Astrocyte of the spinal cord (primary cell): ENCODE data around the gene SWSAP1.

Source experiments
- DNase-seq: peaks from one replicate; pipeline ENCODE4 v3.0.0; 2011; ENCODE audit warnings: low read depth, low spot score
- H3K4me3 ChIP-seq: 2 replicates; pipeline ENCODE4 v1.5.1; 2011; ENCODE audit warnings: low read depth, mild to moderate bottlenecking, low read length, moderate library complexity
- in situ Hi-C: cut with HindIII; loops from 2 replicates; pipeline ENCODE4 v1.10.0; 2017; ENCODE audit warnings: low sequenced_read_pairs
- TF ChIP-seq, protein P1 (sequence below): IDR thresholded peaks from 2 replicates; pipeline ENCODE4 v1.5.1; 2012; ENCODE audit warnings: low read depth, mild to moderate bottlenecking, low read length, inconsistent platforms

Gene SWSAP1

DNA sequence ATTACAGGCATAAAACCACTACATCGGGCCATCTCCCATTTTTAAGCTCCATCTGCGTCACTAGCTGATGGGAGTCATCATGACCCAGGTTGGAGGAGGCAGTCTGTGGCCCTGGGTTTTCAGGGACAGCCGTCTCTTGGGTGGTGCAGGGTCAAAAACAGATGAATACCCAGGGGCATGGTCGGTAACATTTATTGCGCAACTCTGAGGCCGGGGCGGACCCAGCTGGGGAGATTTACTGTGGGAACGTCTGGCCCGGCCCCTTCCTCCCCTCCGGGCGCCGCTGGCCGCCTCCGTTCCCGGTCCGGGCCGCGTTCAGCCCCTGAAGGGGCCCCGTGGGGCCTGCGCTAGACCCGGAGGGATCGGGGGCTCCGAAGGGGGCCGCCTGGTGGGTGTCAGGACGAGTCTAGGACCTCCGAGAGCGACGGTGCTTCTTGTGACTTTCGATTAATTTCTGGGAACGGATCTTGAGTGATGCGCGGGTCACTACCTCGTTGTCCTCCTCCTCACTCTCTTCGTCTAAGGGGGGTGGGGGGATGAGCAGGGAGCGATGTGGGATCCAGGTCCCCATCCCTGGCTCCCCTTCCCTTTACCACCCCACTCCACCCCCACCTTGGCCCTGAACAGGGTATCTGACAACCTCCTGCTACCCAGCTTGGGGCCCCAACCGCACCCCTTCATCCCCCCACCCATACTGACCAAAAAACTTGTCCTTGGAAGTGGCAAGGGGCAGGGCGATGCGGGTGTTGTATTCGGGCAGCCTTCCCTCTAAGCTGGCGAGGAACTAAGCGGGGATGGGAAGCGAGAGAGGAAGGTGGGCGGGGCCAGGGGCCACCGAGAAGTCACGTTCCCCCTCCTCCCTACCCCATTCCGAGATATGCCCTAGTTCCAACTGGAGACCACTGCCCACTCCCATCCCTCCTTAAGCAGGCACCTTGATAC, 46.2 kb downstream of the SWSAP1 start:
- no peak overlapping the region for H3K4me3 ChIP-seq
- in situ Hi-C loops = no loop called here
- TF ChIP-seq, protein P1, sequence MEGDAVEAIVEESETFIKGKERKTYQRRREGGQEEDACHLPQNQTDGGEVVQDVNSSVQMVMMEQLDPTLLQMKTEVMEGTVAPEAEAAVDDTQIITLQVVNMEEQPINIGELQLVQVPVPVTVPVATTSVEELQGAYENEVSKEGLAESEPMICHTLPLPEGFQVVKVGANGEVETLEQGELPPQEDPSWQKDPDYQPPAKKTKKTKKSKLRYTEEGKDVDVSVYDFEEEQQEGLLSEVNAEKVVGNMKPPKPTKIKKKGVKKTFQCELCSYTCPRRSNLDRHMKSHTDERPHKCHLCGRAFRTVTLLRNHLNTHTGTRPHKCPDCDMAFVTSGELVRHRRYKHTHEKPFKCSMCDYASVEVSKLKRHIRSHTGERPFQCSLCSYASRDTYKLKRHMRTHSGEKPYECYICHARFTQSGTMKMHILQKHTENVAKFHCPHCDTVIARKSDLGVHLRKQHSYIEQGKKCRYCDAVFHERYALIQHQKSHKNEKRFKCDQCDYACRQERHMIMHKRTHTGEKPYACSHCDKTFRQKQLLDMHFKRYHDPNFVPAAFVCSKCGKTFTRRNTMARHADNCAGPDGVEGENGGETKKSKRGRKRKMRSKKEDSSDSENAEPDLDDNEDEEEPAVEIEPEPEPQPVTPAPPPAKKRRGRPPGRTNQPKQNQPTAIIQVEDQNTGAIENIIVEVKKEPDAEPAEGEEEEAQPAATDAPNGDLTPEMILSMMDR = no peak
- DNase-seq = no peak

DNA sequence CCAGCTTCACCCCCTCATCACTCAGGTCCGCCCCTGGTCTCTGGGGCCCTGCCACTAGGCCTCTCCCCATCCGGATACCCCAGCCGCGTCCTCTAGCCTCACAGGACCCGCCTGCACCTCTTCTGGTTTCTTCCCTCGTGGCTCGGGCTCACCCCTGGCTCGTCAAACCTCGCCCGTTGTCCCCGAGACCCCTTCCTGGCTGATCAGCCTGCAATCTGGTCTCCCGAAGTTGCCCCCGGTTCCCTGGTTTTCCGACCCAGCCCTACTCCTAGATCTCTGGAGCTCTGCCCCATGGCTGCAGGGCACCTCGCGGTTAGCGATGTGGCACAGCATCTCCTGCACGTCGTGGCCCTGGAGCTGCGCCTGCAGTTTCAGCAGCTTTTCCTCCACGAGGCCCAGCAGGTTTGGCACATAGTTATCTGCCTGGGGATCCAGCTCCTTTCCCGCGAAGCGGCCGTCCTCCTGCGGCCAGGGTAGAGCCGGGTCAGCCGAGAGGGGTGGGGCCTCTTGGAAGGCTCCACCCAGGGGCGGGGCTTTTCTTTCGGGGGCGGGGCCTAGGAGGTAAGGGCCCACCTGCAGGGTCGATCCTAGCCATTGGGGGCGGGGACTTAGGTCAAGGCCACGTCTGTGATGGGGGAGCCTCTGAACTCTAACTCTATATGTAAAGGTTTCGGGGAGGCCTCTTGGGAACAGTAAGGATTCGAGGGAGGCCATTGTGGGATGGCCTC, 47.1 kb downstream of the SWSAP1 start:
- in situ Hi-C loops = no loop called here
- H3K4me3 ChIP-seq = no peak overlapping the region
- DNase-seq = no peak
- TF ChIP-seq, protein P1 = no peak

DNA sequence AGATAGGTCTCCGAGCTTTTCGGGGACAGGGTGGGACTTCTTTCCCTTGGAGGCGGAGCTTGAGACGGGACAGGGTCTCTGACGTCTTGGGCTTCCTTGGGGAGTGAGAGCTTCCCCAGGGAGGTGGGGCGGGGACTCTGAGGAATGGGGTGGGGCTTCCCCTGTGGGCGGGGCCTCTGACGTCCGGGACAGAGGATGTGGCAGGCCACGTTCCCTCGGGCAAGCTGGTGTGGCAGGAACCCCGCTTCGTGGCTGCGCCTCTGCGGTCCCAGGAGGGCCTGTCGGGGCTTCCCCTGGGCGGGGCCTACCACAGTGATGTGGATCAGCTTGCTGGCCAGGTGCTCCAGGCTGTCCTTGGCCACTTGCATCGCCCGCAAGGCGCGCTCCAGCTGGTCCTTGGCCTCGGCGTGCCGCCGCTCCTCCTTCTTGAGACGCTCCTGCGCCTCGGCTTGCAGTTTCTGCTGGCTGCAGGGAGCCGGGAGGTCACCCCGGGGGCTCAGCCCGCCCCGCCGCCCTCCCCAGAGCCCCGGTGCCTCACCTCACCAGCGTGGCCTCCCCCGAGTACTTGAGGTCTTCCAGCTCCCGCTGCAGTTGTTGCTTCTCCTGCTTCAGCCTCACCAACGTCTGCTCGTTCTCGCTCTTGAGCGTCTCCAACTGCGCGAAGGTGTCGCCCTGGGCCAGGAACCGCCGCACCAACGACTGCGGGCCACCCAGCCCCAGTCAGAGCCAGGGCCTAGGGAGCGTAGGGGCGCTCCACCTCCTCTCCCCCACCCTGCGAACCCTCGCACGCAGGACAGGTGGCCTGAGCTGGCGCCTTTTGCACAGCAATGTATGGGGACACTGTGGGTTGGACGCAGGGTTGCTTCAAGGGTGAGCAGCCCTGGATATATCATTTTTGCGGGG, 47.9 kb downstream of the SWSAP1 start:
- H3K4me3 ChIP-seq = no peak overlapping the region
- in situ Hi-C loops = no loop called here
- DNase-seq = no peak
- TF ChIP-seq, protein P1 = no peak

DNA sequence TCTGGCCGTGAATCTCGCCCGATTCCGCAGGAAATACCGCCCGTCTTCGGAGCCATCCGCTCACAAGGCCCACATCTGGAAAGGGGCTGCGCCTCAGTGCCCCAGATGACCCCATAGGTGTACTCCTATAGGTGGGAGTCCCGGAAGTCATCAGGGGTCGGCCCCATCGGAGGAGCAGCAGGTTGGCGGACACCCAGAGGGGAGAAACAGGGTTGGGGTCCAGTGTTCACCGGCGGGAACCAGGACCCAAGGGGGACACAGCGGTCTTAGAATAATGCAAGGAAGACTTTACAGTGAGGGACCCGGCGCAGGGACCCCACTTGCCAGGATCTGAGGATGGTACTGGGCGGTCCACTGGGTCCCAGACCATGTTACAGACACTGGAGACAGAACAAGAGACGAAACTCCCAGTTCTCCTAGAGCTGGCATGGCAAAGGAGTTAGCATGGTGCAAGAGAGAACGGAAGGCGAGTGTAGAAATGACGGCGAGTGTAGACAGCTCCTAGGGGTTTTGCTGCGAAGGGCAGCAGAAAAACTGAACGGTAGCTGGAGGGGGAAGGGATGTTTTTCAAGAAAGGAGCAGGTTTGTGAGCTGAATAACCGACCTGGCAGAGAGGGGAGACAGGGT, 48.8 kb downstream of the SWSAP1 start:
- TF ChIP-seq, protein P1 = no peak
- H3K4me3 ChIP-seq = no peak overlapping the region
- in situ Hi-C loops = no loop called here
- DNase-seq = no peak

DNA sequence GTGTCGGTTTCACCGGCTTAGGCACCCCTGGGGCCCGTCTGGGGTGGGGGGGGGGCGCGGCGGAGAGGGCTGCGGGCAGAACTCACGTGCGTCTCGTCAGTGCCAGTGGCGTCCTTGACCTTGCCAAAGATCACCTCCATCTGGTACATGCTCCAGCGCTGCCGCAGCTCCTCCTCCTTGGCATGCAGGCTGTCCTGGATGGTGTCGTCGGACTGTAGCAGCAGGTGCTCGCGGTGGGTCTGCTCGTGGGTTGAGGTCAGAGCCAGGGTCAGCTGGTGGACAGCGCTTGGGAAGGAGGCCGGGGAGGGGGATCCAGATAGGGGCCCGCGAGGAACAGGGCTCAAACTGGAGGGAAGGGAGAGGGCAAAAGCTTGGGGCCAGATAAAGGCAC, 49.3 kb downstream of the SWSAP1 start:
- H3K4me3 ChIP-seq = no peak overlapping the region
- TF ChIP-seq, protein P1 = no peak
- in situ Hi-C loops = no loop called here
- DNase-seq = no peak
